Measurements from ENCODE around the gene APOH.

The APOH gene

GRCh38 chr17:66211047-66211810 lies 18.0 kb downstream of the APOH start:
- Histone ChIP-seq H3K4me3 (ENCODE audit: insufficient read length, low read depth) (no peak overlapping the region), H3K9me3 (ENCODE audit: insufficient read depth, low read length) (no peaks in the 10 kb centered on the region), H3K27me3 (ENCODE audit: insufficient read depth, insufficient read length) (no peaks in the 10 kb centered on the region), H3K36me3 (ENCODE audit: insufficient read depth, insufficient read length, low read length) (no peaks in the 10 kb centered on the region), H3K9ac (ENCODE audit: insufficient read length, low read depth) (no peak overlapping the region), H3K4me1 (ENCODE audit: insufficient read depth, insufficient read length) (no peaks in the 10 kb centered on the region)
- TF ChIP-seq YY1 (IDR thresholded peaks at IDR 0.05; ENCODE audit: insufficient read depth, insufficient read length) (no peak), SUZ12 (IDR thresholded peaks at IDR 0.05; ENCODE audit: extremely low read depth, insufficient read depth, insufficient read length) (no peak), ZNF274 (IDR thresholded peaks at IDR 0.05; ENCODE audit: low read depth, low read length) (no peak)
- no peak for DNase-seq (ENCODE audit: low read depth, low spot score)

GRCh38 chr17:66210208-66210574 lies 19.0 kb downstream of the APOH start:
- Histone ChIP-seq H3K9ac (ENCODE audit: insufficient read length, low read depth) (no peak overlapping the region), H3K36me3 (ENCODE audit: insufficient read depth, insufficient read length, low read length) (no peaks in the 10 kb centered on the region), H3K4me1 (ENCODE audit: insufficient read depth, insufficient read length) (no peaks in the 10 kb centered on the region), H3K4me3 (ENCODE audit: insufficient read length, low read depth) (no peak overlapping the region), H3K27me3 (ENCODE audit: insufficient read depth, insufficient read length) (no peaks in the 10 kb centered on the region), H3K9me3 (ENCODE audit: insufficient read depth, low read length) (no peaks in the 10 kb centered on the region)
- DNase-seq (ENCODE audit: low read depth, low spot score), result no peak
- TF ChIP-seq SUZ12 (IDR thresholded peaks at IDR 0.05; ENCODE audit: extremely low read depth, insufficient read depth, insufficient read length), result no peak
- TF ChIP-seq YY1 (IDR thresholded peaks at IDR 0.05; ENCODE audit: insufficient read depth, insufficient read length), result no peak
- TF ChIP-seq ZNF274 (IDR thresholded peaks at IDR 0.05; ENCODE audit: low read depth, low read length), result no peak

DNA sequence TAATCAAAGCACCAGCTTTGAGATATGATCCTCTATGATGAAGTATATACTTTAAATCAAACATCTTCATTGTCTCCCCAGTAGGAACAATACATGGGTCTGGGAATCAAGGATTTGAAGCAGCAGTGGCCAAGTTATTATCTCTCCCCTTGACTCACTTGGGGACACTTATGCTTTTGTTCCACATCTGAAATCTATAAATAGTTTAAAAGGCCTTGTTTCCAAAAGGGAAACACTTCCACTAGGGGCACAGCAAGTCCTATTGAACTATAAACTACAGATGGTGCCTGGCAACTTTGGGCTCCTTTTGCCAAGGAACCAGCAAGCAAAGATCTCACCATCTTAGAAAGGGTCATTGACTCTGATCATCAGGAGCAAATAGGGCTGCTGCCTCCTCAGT lies 21.3 kb downstream of the APOH start:
- Histone ChIP-seq H3K4me3 (ENCODE audit: insufficient read length, low read depth) (no peak overlapping the region), H3K27me3 (ENCODE audit: insufficient read depth, insufficient read length) (no peaks in the 10 kb centered on the region), H3K4me1 (ENCODE audit: insufficient read depth, insufficient read length) (no peaks in the 10 kb centered on the region), H3K9ac (ENCODE audit: insufficient read length, low read depth) (no peak overlapping the region), H3K36me3 (ENCODE audit: insufficient read depth, insufficient read length, low read length) (no peaks in the 10 kb centered on the region), H3K9me3 (ENCODE audit: insufficient read depth, low read length) (peaks cover 15% of the 10 kb centered on the region; the same call in 1 of the 2 replicates)
- DNase-seq (ENCODE audit: low read depth, low spot score), result no peak
- TF ChIP-seq ZNF274 (IDR thresholded peaks at IDR 0.05; ENCODE audit: low read depth, low read length) (no peak), SUZ12 (IDR thresholded peaks at IDR 0.05; ENCODE audit: extremely low read depth, insufficient read depth, insufficient read length) (no peak), YY1 (IDR thresholded peaks at IDR 0.05; ENCODE audit: insufficient read depth, insufficient read length) (no peak)

DNA sequence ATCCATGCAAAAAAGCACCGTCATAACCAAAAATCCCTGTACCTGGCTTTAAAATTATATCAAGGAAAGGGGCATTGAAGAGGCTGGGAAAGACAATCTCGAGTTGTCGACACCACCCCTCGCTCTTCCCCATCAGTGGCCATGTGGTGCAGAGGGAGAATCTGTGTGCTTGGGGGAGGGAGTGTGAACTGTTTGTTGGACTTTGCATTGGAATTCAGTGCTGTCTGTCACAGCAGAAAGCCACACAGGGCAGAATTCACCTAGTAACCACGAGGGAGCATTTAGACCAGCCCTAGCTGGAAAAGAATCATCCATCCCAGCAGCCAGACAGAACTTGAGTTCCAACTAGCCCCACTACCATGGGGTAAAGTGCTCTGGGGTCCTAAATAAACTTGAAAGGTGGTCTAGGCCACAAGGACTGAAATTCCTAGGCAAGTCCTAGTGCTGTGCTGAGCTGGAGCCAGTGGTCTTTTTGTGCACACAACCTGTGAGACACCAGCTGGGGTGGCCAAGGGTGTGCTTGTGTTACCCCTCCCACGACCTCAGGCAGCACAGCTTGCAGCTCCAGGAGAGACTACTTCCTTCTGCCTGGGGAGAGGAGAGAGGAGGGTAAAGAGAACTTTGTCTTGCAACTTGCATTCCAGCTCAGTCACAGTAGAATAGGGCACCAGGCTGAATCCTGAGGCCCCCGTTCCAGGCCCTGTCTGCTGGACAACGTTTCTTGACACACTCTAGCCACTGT lies 25.8 kb downstream of the APOH start:
- Histone ChIP-seq H3K27me3 (ENCODE audit: insufficient read depth, insufficient read length) (no peaks in the 10 kb centered on the region), H3K4me1 (ENCODE audit: insufficient read depth, insufficient read length) (no peaks in the 10 kb centered on the region), H3K9ac (ENCODE audit: insufficient read length, low read depth) (no peak overlapping the region), H3K36me3 (ENCODE audit: insufficient read depth, insufficient read length, low read length) (no peaks in the 10 kb centered on the region), H3K4me3 (ENCODE audit: insufficient read length, low read depth) (no peak overlapping the region), H3K9me3 (ENCODE audit: insufficient read depth, low read length) (peaks cover 15% of the 10 kb centered on the region; the same call in 1 of the 2 replicates)
- no peak for TF ChIP-seq ZNF274 (IDR thresholded peaks at IDR 0.05; ENCODE audit: low read depth, low read length)
- TF ChIP-seq SUZ12 (IDR thresholded peaks at IDR 0.05; ENCODE audit: extremely low read depth, insufficient read depth, insufficient read length), result no peak
- no peak for TF ChIP-seq YY1 (IDR thresholded peaks at IDR 0.05; ENCODE audit: insufficient read depth, insufficient read length)
- no peak for DNase-seq (ENCODE audit: low read depth, low spot score)

- no peak for DNase-seq (ENCODE audit: low read depth, low spot score)
- peaks cover 15% of the 10 kb centered on the region; the same call in 1 of the 2 replicates for H3K9me3 ChIP-seq (ENCODE audit: insufficient read depth, low read length)
- no peak overlapping the region for H3K4me3 ChIP-seq (ENCODE audit: insufficient read length, low read depth)
- no peak overlapping the region for H3K9ac ChIP-seq (ENCODE audit: insufficient read length, low read depth)
- no peaks in the 10 kb centered on the region for H3K4me1 ChIP-seq (ENCODE audit: insufficient read depth, insufficient read length)
- H3K27me3 ChIP-seq (ENCODE audit: insufficient read depth, insufficient read length), result no peaks in the 10 kb centered on the region
- TF ChIP-seq SUZ12 (IDR thresholded peaks at IDR 0.05; ENCODE audit: extremely low read depth, insufficient read depth, insufficient read length) (no peak), YY1 (IDR thresholded peaks at IDR 0.05; ENCODE audit: insufficient read depth, insufficient read length) (no peak), ZNF274 (IDR thresholded peaks at IDR 0.05; ENCODE audit: low read depth, low read length) (no peak)
- no peaks in the 10 kb centered on the region for H3K36me3 ChIP-seq (ENCODE audit: insufficient read depth, insufficient read length, low read length)
These were observed 28.5 kb downstream of the APOH start for GRCh38 chr17:66200685-66201092.

- Histone ChIP-seq H3K27me3 (ENCODE audit: insufficient read depth, insufficient read length) (no peaks in the 10 kb centered on the region), H3K9ac (ENCODE audit: insufficient read length, low read depth) (no peak overlapping the region)
- TF ChIP-seq ZNF274 (IDR thresholded peaks at IDR 0.05; ENCODE audit: low read depth, low read length) (no peak), SUZ12 (IDR thresholded peaks at IDR 0.05; ENCODE audit: extremely low read depth, insufficient read depth, insufficient read length) (no peak), YY1 (IDR thresholded peaks at IDR 0.05; ENCODE audit: insufficient read depth, insufficient read length) (no peak)
These were observed 31.0 kb downstream of the APOH start for GRCh38 chr17:66198242-66198641.

DNA sequence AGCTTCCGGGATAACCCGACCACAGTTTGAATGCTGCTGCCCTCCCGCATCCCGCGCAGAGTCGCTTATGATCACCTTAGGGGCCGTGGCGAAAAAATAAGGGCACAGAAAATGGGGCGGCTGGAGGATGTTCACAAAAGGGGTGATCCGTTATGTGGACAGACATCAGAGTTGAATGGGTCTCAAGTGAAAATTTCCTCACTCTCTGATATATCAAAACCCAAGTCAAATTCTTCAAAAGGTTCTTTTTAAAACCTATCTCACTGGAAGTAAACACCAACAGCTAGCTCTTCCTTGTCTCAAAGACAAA lies 36.9 kb downstream of the APOH start:
- Histone ChIP-seq H3K36me3 (ENCODE audit: insufficient read depth, insufficient read length, low read length) (no peaks in the 10 kb centered on the region), H3K9ac (ENCODE audit: insufficient read length, low read depth) (no peak overlapping the region), H3K9me3 (ENCODE audit: insufficient read depth, low read length) (no peaks in the 10 kb centered on the region), H3K27me3 (ENCODE audit: insufficient read depth, insufficient read length) (peaks cover 3% of the 10 kb centered on the region), H3K4me1 (ENCODE audit: insufficient read depth, insufficient read length) (no peaks in the 10 kb centered on the region), H3K4me3 (ENCODE audit: insufficient read length, low read depth) (no peak overlapping the region)
- no peak for DNase-seq (ENCODE audit: low read depth, low spot score)
- TF ChIP-seq SUZ12 (IDR thresholded peaks at IDR 0.05; ENCODE audit: extremely low read depth, insufficient read depth, insufficient read length), result no peak
- TF ChIP-seq ZNF274 (IDR thresholded peaks at IDR 0.05; ENCODE audit: low read depth, low read length), result no peak
- no peak for TF ChIP-seq YY1 (IDR thresholded peaks at IDR 0.05; ENCODE audit: insufficient read depth, insufficient read length)

More at GRCh38 chr17:66198242-66198641, 31.0 kb downstream of the APOH start:
- DNase-seq (ENCODE audit: low read depth, low spot score), result no peak
- Histone ChIP-seq H3K4me1 (ENCODE audit: insufficient read depth, insufficient read length) (no peaks in the 10 kb centered on the region), H3K4me3 (ENCODE audit: insufficient read length, low read depth) (no peak overlapping the region), H3K9me3 (ENCODE audit: insufficient read depth, low read length) (peaks cover under 1% of the 10 kb centered on the region; the same call in 1 of the 2 replicates), H3K36me3 (ENCODE audit: insufficient read depth, insufficient read length, low read length) (no peaks in the 10 kb centered on the region)

All from NT2/D1 (cell line).